Small intestine (tissue), 7 donors: Measurements from ENCODE around the gene PAXX. TPM values are rescaled to one million over a fixed set of nuclear protein-coding genes. Genes with fewer than 3 reads are reported as not detected.
"Not testable (repeated sequence)": the region's sequence is repeated elsewhere in the genome, so short reads cannot be mapped to it uniquely, and the experiment has no call there.

Experiments used
- DNase-seq, 2 donors: peaks; one replicate each; pipeline versions ENCODE4 v3.0.0 to v3.0.0-alpha.2; 2013
- FAIRE-seq: peaks from 2 replicates; lab custom pipeline; 2012; peaks lifted over from hg19 to GRCh38; lab: Jason Lieb, UNC
- H3K27ac ChIP-seq, 3 donors: one replicate each; pipeline ENCODE4 v1.5.1; 2013; ENCODE audit warnings: low read length in 2 of 3, mild to moderate bottlenecking in 2 of 3, control low read depth in 1 of 3, inconsistent platforms in 1 of 3, low read depth in 1 of 3, moderate library complexity in 1 of 3
- H3K27me3 ChIP-seq, 3 donors: one replicate each; pipeline ENCODE4 v1.6.1; 2013; ENCODE audit warnings: low read length in 3 of 3, inconsistent platforms in 1 of 3; ENCODE audit not compliant: control insufficient read depth in 3 of 3, insufficient read depth in 3 of 3
- H3K36me3 ChIP-seq, 3 donors: one replicate each; pipeline ENCODE4 v1.6.1; 2013; ENCODE audit warnings: low read length in 3 of 3, inconsistent platforms in 1 of 3, low read depth in 1 of 3, mild to moderate bottlenecking in 1 of 3, moderate library complexity in 1 of 3; ENCODE audit not compliant: control insufficient read depth in 3 of 3, insufficient read depth in 2 of 3
- H3K4me1 ChIP-seq, 3 donors: one replicate each; pipeline ENCODE4 v1.6.1; 2013; ENCODE audit warnings: low read length in 2 of 3, inconsistent platforms in 1 of 3, low read depth in 1 of 3, mild to moderate bottlenecking in 1 of 3, moderate library complexity in 1 of 3; ENCODE audit not compliant: control insufficient read depth in 3 of 3, insufficient read depth in 2 of 3
- H3K4me3 ChIP-seq, 3 donors: one replicate each; pipeline ENCODE4 v1.5.1; 2013; ENCODE audit warnings: low read length in 3 of 3, control low read depth in 1 of 3, inconsistent platforms in 1 of 3, low read depth in 1 of 3, mild to moderate bottlenecking in 1 of 3, moderate library complexity in 1 of 3
- H3K9me3 ChIP-seq, 2 donors: one replicate each; pipeline ENCODE4 v1.6.1; 2013; ENCODE audit warnings: low read depth in 1 of 2, low read length in 1 of 2; ENCODE audit not compliant: control insufficient read depth in 2 of 2, insufficient read depth in 1 of 2
- WGBS, 3 donors: extraction: QIAGEN DNeasy Blood & Tissue Kit; methylation state at CpG; one replicate each; pipeline ENCODE4 v1.1.7; 2013; 5-methylcytosine and 5-hydroxymethylcytosine counted together
- polyA plus RNA-seq, 4 donors: library from polyadenylated mRNA; stranded (reverse) in 3 of 4; unstranded in 1 of 4; fragments of 200-250 nt in 3 of 4; fragments of 120-200 nt in 1 of 4; gene quantifications; one replicate each; pipeline versions ENCODE4 v1.2.1 to v1.2.3, GENCODE V29; 2013
- donor health status: healthy with polysubstance abuse.
- donor health status: control.
- donor health status: control.
- donor health status: Bipolar disorder and iron deficiency.
- donor health status: healthy.

The PAXX gene
- polyA plus RNA-seq, 4 donors = 33.7 to 85.9 (median 75.5) TPM

DNA sequence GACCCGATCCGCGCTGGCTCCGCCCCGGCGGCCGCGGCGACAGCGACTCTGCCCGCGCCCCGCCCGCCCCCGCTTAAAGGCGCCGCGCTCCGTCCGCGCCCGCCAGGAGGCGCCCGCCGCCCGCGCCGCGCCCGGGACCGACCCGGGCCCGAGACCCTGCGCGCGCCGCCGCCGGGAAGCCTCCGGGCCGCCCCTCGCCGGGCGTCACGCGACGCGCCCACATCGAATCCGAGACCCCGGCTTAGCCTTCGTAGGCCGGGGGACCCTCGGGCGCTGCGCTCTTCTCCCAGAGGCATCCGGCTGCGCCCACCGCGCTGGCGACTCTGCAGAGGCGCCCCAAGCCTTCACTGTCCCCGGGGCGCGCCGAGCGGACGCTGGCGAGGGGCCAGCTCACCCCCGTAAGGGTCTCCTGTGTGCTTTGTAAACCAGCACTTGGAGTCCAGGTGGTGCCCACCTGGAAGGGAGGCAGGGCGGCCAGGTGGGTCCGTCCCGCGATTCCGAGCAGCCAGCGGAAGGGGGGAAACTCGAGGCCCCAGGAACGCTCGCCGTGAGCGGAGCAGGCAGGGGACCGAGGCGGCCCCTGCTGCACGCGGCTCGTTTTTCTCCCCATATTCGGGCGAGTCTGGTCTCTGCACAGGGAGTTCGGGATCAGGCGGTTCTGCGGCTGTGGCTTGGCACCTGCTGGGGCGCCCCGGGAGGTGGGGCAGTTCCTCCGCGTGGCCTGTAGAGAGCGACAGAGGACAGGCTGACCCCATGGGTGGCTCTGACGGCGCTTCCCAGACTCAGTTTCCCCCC, 36.2 kb downstream of the PAXX start:
- peak; percentile 64 to 88 for DNase-seq
- WGBS, 3 donors = 0 to 1% (median 0%) methylated on average over 47 to 98 of the region's 98 CpGs
- peak overlapping the region in 1 of 3 donors; percentile 34 for H3K27ac ChIP-seq
- no peaks in the 10 kb centered on the region for H3K9me3 ChIP-seq
- no peak for FAIRE-seq
- H3K27me3 ChIP-seq = peaks cover 0 to 10% (median 0%) of the 10 kb centered on the region in 3 donors
- H3K36me3 ChIP-seq = peaks cover 0 to 3% (median 0%) of the 10 kb centered on the region in 3 donors
- peak overlapping the region; percentile 20 to 64 (median 35) for H3K4me3 ChIP-seq
- peaks cover 0 to 57% (median 0%) of the 10 kb centered on the region in 3 donors for H3K4me1 ChIP-seq

DNA sequence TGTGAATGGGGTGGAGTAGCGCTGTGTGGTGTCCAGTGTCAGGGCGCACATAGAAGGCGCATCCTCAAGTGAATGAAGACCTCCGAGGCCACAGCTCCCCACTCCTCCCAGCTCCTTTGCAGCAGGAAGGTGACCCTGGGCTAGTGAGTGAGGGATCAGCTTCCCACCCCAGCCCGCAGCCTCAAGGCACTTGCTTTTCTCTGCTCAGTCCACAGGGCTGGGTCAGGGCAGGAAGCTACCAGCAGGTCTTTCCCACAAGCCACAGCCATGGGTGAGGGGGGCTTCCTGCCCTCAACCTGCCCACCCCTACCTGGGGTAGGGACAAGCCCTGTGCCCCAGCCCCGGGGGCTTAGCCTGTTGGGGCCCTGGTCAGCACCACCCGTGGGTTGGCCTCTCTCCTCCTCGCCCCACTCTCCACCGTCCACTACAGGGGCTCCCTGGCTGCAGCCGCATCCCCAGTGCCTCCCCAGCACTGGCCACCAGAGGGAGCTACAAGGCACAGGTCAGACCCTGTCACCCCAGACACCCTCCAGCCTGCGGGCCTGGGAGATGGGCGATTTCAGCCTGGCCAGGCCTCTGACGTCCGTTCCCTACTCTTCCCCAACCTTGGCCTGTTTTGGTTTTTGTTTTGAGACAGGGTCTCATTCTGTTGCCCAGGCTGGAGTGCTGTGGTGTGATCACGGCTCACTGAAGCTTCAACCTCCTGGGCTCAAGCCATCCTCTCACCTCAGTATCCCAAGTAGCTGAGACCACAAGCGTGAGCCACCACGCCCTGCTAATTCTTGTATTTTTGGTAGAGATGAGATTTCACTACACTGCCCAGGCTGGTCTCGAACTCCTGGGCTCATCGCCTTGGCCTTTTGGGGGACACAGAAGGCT, 37.1 kb downstream of the PAXX start:
- no peak overlapping the region for H3K27ac ChIP-seq
- 18 to 27% (median 25%) methylated on average over 17 to 19 of the region's 19 CpGs for WGBS, 3 donors
- peak overlapping the region in 2 of 3 donors; percentile 35 to 64 for H3K4me3 ChIP-seq
- peaks cover 0 to 10% (median 0%) of the 10 kb centered on the region in 3 donors for H3K27me3 ChIP-seq
- H3K36me3 ChIP-seq = no peaks in the 10 kb centered on the region
- no peak for FAIRE-seq
- peak; percentile 60 to 80 for DNase-seq
- peaks cover 0 to 56% (median 0%) of the 10 kb centered on the region in 3 donors for H3K4me1 ChIP-seq
- H3K9me3 ChIP-seq = no peaks in the 10 kb centered on the region

GRCh38 chr9:137030006-137030405, 37.8 kb downstream of the PAXX start:
- DNase-seq (no peak), FAIRE-seq (no peak)
- Histone ChIP-seq H3K9me3 (no peaks in the 10 kb centered on the region), H3K27ac (no peak overlapping the region), H3K4me3 (no peak overlapping the region), H3K36me3 (no peaks in the 10 kb centered on the region), H3K4me1 (peaks cover 0 to 63% (median 0%) of the 10 kb centered on the region in 3 donors), H3K27me3 (peaks cover 0 to 10% (median 0%) of the 10 kb centered on the region in 3 donors)
- 59 to 65% (median 64%) methylated on average over 12 to 15 of the region's 15 CpGs for WGBS, 3 donors

- WGBS, 3 donors = 66 to 80% (median 74%) methylated on average over 62 to 65 of the region's 65 CpGs
- H3K27me3 ChIP-seq = peaks cover 0 to 10% (median 0%) of the 10 kb centered on the region in 3 donors
- H3K36me3 ChIP-seq = no peaks in the 10 kb centered on the region
- FAIRE-seq (no peak), DNase-seq (no peak)
- no peaks in the 10 kb centered on the region for H3K9me3 ChIP-seq
- peaks cover 0 to 67% (median 0%) of the 10 kb centered on the region in 3 donors for H3K4me1 ChIP-seq
- H3K4me3 ChIP-seq = no peak overlapping the region
- H3K27ac ChIP-seq = no peak overlapping the region
Observed at GRCh38 chr9:137030538-137031527, 38.6 kb downstream of the PAXX start.

GRCh38 chr9:137031904-137032640, 39.9 kb downstream of the PAXX start, which contains the start of gene FUT7:
FUT7 (minus strand) TSS chr9:137032088; CDS start chr9:137031991, 97 bp downstream.
- peak; percentile 57 to 67 for DNase-seq
- H3K4me3 ChIP-seq = no peak within 1 kb of the TSS

GRCh38 chr9:137032858-137033257, 40.6 kb downstream of the PAXX start:
- peaks cover 0 to 6% (median 0%) of the 10 kb centered on the region in 3 donors for H3K27me3 ChIP-seq
- H3K4me1 ChIP-seq = peaks cover 0 to 54% (median 0%) of the 10 kb centered on the region in 3 donors
- H3K4me3 ChIP-seq = no peak overlapping the region
- H3K36me3 ChIP-seq = peaks cover 0 to 2% (median 0%) of the 10 kb centered on the region in 3 donors
- FAIRE-seq (no peak), DNase-seq (no peak)
- no peaks in the 10 kb centered on the region for H3K9me3 ChIP-seq
- WGBS, 3 donors = 67 to 75% (median 71%) methylated on average over 9 to 10 of the region's 10 CpGs
- H3K27ac ChIP-seq = no peak overlapping the region

More at GRCh38 chr9:137031904-137032640, 39.9 kb downstream of the PAXX start, which contains the start of gene FUT7:
- no peak for FAIRE-seq
- 34 to 43% (median 40%) methylated on average over 14 to 16 of the region's 16 CpGs for WGBS, 3 donors
- H3K27me3 ChIP-seq = peaks cover 0 to 9% (median 0%) of the 10 kb centered on the region in 3 donors
- H3K36me3 ChIP-seq = no peaks in the 10 kb centered on the region
- peak within 1 kb of the TSS in 1 of 3 donors; percentile 6 for H3K27ac ChIP-seq
- H3K4me1 ChIP-seq = peaks cover 0 to 60% (median 0%) of the 10 kb centered on the region in 3 donors
- H3K9me3 ChIP-seq = no peaks in the 10 kb centered on the region

- not testable (repeated sequence) for FAIRE-seq, H3K27ac ChIP-seq, H3K36me3 ChIP-seq, H3K27me3 ChIP-seq, H3K9me3 ChIP-seq, H3K4me3 ChIP-seq, DNase-seq
- peaks cover 0 to 52% (median 0%) of the 10 kb centered on the region in 3 donors for H3K4me1 ChIP-seq
- 88 to 92% (median 90%) methylated on average over 5 of the region's 5 CpGs for WGBS, 3 donors
Observed at GRCh38 chr9:137033481-137033880, 41.3 kb downstream of the PAXX start.
